Esophagus muscularis mucosa (tissue), 4 donors: Measurements from ENCODE around the gene GARIN3.

Source experiments
- CTCF ChIP-seq, 3 experiments: fragments of 200-600 bp in 2 of 3; fragments of 450-650 bp in 1 of 3; sonication (generic) in 2 of 3; IDR thresholded peaks; one replicate each; pipeline ENCODE4 v1.5.1; 2017 to 2019; ENCODE audit warnings: antibody characterized with exemption in 3 of 3, mild to moderate bottlenecking in 2 of 3, moderate library complexity in 1 of 3
- EP300 ChIP-seq: sonication (generic); formaldehyde crosslinking; IDR thresholded peaks from one replicate; pipeline ENCODE4 v1.6.1; 2017; ENCODE audit warnings: antibody characterized with exemption
- POLR2A ChIP-seq: fragments of 450-650 bp; IDR thresholded peaks from one replicate; pipeline ENCODE4 v1.6.1; 2017; ENCODE audit warnings: antibody characterized with exemption, moderate library complexity, mild to moderate bottlenecking, low read depth
- POLR2AphosphoS5 ChIP-seq, 2 donors: sonication (generic); formaldehyde crosslinking; IDR thresholded peaks; one replicate each; pipeline ENCODE4 v1.6.1; 2017; ENCODE audit warnings: antibody characterized with exemption in 2 of 2

- TF ChIP-seq POLR2AphosphoS5 (IDR thresholded peaks at IDR 0.05) = no peak
- TF ChIP-seq CTCF (IDR thresholded peaks at IDR 0.05) = no peak
- TF ChIP-seq POLR2A = no peak
- no peak for TF ChIP-seq EP300
These were observed 51.1 kb downstream of the GARIN3 start for GRCh38 chr5:157115012-157115411.
